Measurements from ENCODE around the gene DBX1. TPM values are rescaled to one million over a fixed set of nuclear protein-coding genes. Genes with fewer than 3 reads are reported as not detected.
A peak's percentile ranks its signal among the peaks of the same experiment; 100 is the strongest.

Gene DBX1
- total and polyA plus RNA-seq, 9 donors: 1.3 to 13.4 (median 8.8) TPM

- Histone ChIP-seq H3K9me3 (replicated peaks; ENCODE audit: control insufficient read depth, low read depth, low read length) (no peaks in the 10 kb centered on the region), H3K36me3 (ENCODE audit: control insufficient read depth, insufficient read depth, low read length) (peaks cover 25% of the 10 kb centered on the region), H3K27me3 (ENCODE audit: control insufficient read depth, insufficient read depth, low read length) (no peaks in the 10 kb centered on the region), H3K4me1 (ENCODE audit: control insufficient read depth, insufficient read depth, low read length) (no peaks in the 10 kb centered on the region), H3K27ac (ENCODE audit: low read length) (no peak overlapping the region), H3K4me3 (ENCODE audit: low read length) (no peak overlapping the region)
- DNase-seq: no peak
- WGBS (ENCODE audit: insufficient coverage): no CpG with 5 or more reads among the region's 1 CpG
These were observed 48.4 kb downstream of the DBX1 start for GRCh38 chr11:20111871-20112270.

- 16% methylated on average over 3 of the region's 8 CpGs for WGBS (ENCODE audit: insufficient coverage)
- DNase-seq: peak; percentile 21
- no peak overlapping the region for H3K27ac ChIP-seq (ENCODE audit: low read length)
- H3K27me3 ChIP-seq (ENCODE audit: control insufficient read depth, insufficient read depth, low read length): no peaks in the 10 kb centered on the region
- peaks cover 25% of the 10 kb centered on the region for H3K36me3 ChIP-seq (ENCODE audit: control insufficient read depth, insufficient read depth, low read length)
- no peak overlapping the region for H3K4me3 ChIP-seq (ENCODE audit: low read length)
- H3K4me1 ChIP-seq (ENCODE audit: control insufficient read depth, insufficient read depth, low read length): no peaks in the 10 kb centered on the region
- no peaks in the 10 kb centered on the region for H3K9me3 ChIP-seq (replicated peaks; ENCODE audit: control insufficient read depth, low read depth, low read length)
These were observed 49.2 kb downstream of the DBX1 start for GRCh38 chr11:20110908-20111669.

GRCh38 chr11:20109731-20110445 lies 50.4 kb downstream of the DBX1 start:
- Histone ChIP-seq H3K27ac (ENCODE audit: low read length) (no peak overlapping the region), H3K9me3 (replicated peaks; ENCODE audit: control insufficient read depth, low read depth, low read length) (no peaks in the 10 kb centered on the region), H3K27me3 (ENCODE audit: control insufficient read depth, insufficient read depth, low read length) (no peaks in the 10 kb centered on the region), H3K4me1 (ENCODE audit: control insufficient read depth, insufficient read depth, low read length) (no peaks in the 10 kb centered on the region), H3K36me3 (ENCODE audit: control insufficient read depth, insufficient read depth, low read length) (peaks cover 26% of the 10 kb centered on the region), H3K4me3 (ENCODE audit: low read length) (no peak overlapping the region)
- DNase-seq: no peak
- 89% methylated on average over 2 of the region's 9 CpGs for WGBS (ENCODE audit: insufficient coverage)

Other genes with a start within 250 kb of the DBX1 start
- gene HTATIP2, start 203.2 kb upstream of the DBX1 start, total RNA-seq: 1.2 TPM
- 1 to 10 TPM; 2.1 to 6.6 (median 4.1) TPM for gene HTATIP2, start 203.2 kb upstream of the DBX1 start, polyA plus RNA-seq (ENCODE audit: insufficient read depth in 1 of 8, insufficient read length in 8 of 8, low replicate concordance in 1 of 8)
- 12.1 TPM for gene PRMT3, start 227.2 kb upstream of the DBX1 start, total RNA-seq
- 10 to 100 TPM in 7 of 8 donors, 1 to 10 TPM in 1; 8.9 to 12.0 (median 11.0) TPM for gene PRMT3, start 227.2 kb upstream of the DBX1 start, polyA plus RNA-seq (ENCODE audit: insufficient read depth in 1 of 8, insufficient read length in 8 of 8, low replicate concordance in 1 of 8)

Measured in muscle of leg (tissue), 11 donors.